Calu3 (cell line): Measurements from ENCODE around the gene RPS19. TPM values are rescaled to one million over a fixed set of nuclear protein-coding genes. Genes with fewer than 3 reads are reported as not detected.

Experiments
- BruUV-seq: library from RNA; stranded (reverse); fragments of 400-500 nt; replicated peaks from 2 replicates; lab custom pipeline; 2021; lab: Mats Ljungman, UMichigan
- CTCF ChIA-PET: fragments of 300-600 bp; sonication (Branson Sonifier 250); formaldehyde crosslinking; loops from one replicate; lab custom pipeline; 2022; ENCODE audit warnings: antibody characterized with exemption; lab: Charles Lee
- DNase-seq: peaks from one replicate; pipeline ENCODE4 v3.0.0; 2022
- H3K27ac Mint-ChIP-seq: one replicate; pipeline ENCODE4 v1.8.0; 2022; ENCODE audit warnings: mixed read lengths; ENCODE audit not compliant: unreplicated experiment
- H3K27me3 Mint-ChIP-seq: one replicate; pipeline ENCODE4 v1.8.0; 2022; ENCODE audit warnings: mixed read lengths; ENCODE audit not compliant: unreplicated experiment
- H3K36me3 Mint-ChIP-seq: one replicate; pipeline ENCODE4 v1.8.0; 2022; ENCODE audit warnings: mild to moderate bottlenecking, moderate library complexity, mixed read lengths; ENCODE audit not compliant: insufficient read depth, unreplicated experiment
- H3K4me1 Mint-ChIP-seq: one replicate; pipeline ENCODE4 v1.8.0; 2022; ENCODE audit warnings: mild to moderate bottlenecking, low read depth, mixed read lengths; ENCODE audit not compliant: unreplicated experiment
- H3K4me3 Mint-ChIP-seq: one replicate; pipeline ENCODE4 v1.8.0; 2022; ENCODE audit warnings: mild to moderate bottlenecking, low read depth, moderate library complexity, mixed read lengths; ENCODE audit not compliant: unreplicated experiment
- H3K9me3 Mint-ChIP-seq: one replicate; pipeline ENCODE4 v1.8.0; 2022; ENCODE audit warnings: low read depth, mixed read lengths; ENCODE audit not compliant: unreplicated experiment
- intact Hi-C: fragments of 100-400 bp; cut with micrococcal nuclease; formaldehyde crosslinking; loops from one replicate; pipeline ENCODE4 v1.10.0; 2022; ENCODE audit not compliant: unreplicated experiment
- total RNA-seq: library from RNA; stranded (reverse); gene quantifications from 2 replicates; pipeline ENCODE4 v1.2.3, GENCODE V29; 2022
- TF ChIP-seq, protein P1 (sequence below): fragments of 200-600 bp; IDR thresholded peaks from one replicate; pipeline ENCODE4 v1.8.0; 2022; ENCODE audit warnings: antibody characterized with exemption; ENCODE audit not compliant: unreplicated experiment

Gene RPS19
- total RNA-seq, 1 experiment from 2014 or later: 2,220 TPM

GRCh38 chr19:41880329-41880708 is 20.3 kb downstream of the RPS19 start:
- CTCF ChIA-PET: no interaction called here
- TF ChIP-seq, protein P1, sequence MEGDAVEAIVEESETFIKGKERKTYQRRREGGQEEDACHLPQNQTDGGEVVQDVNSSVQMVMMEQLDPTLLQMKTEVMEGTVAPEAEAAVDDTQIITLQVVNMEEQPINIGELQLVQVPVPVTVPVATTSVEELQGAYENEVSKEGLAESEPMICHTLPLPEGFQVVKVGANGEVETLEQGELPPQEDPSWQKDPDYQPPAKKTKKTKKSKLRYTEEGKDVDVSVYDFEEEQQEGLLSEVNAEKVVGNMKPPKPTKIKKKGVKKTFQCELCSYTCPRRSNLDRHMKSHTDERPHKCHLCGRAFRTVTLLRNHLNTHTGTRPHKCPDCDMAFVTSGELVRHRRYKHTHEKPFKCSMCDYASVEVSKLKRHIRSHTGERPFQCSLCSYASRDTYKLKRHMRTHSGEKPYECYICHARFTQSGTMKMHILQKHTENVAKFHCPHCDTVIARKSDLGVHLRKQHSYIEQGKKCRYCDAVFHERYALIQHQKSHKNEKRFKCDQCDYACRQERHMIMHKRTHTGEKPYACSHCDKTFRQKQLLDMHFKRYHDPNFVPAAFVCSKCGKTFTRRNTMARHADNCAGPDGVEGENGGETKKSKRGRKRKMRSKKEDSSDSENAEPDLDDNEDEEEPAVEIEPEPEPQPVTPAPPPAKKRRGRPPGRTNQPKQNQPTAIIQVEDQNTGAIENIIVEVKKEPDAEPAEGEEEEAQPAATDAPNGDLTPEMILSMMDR: no peak
- H3K4me3 Mint-ChIP-seq: no peak overlapping the region
- H3K27ac Mint-ChIP-seq: no peak overlapping the region
- H3K27me3 Mint-ChIP-seq: peaks cover 16% of the 10 kb centered on the region
- H3K4me1 Mint-ChIP-seq: peaks cover 17% of the 10 kb centered on the region
- peaks cover 32% of the 10 kb centered on the region for H3K36me3 Mint-ChIP-seq
- no peak for DNase-seq
- BruUV-seq: no TSS peak
- intact Hi-C loops: no loop called here
- H3K9me3 Mint-ChIP-seq: no peaks in the 10 kb centered on the region

GRCh38 chr19:41882568-41883462 is 22.8 kb downstream of the RPS19 start, which contains the start of gene ARHGEF1:
Gene ARHGEF1 (plus strand): TSS chr19:41883184. CDS start chr19:41888083, 4,899 bp downstream.
- no TSS peak for BruUV-seq

GRCh38 chr19:41883463-41883820 is 23.4 kb downstream of the RPS19 start:
- peak overlapping the region; percentile 73 for H3K4me3 Mint-ChIP-seq
- BruUV-seq: no TSS peak
- intact Hi-C loops: no loop called here
- H3K27ac Mint-ChIP-seq: peak overlapping the region; percentile 73
- no peaks in the 10 kb centered on the region for H3K9me3 Mint-ChIP-seq
- no peak for DNase-seq
- CTCF ChIA-PET: interaction anchor here (0.7 to 2.8 kb wide), 2 partner anchors 10 to 44 kb away, joined by 4 to 12 read pairs; no protein-coding TSS in a partner anchor
- H3K27me3 Mint-ChIP-seq: peaks cover 16% of the 10 kb centered on the region
- H3K4me1 Mint-ChIP-seq: peaks cover 47% of the 10 kb centered on the region
- H3K36me3 Mint-ChIP-seq: peaks cover 50% of the 10 kb centered on the region
- TF ChIP-seq, protein P1: no peak

More at GRCh38 chr19:41882568-41883462, 22.8 kb downstream of the RPS19 start, which contains the start of gene ARHGEF1:
- Mint-ChIP-seq H3K27ac (peak within 1 kb of the TSS; percentile 73), H3K36me3 (peaks cover 45% of the 10 kb centered on the region), H3K27me3 (peaks cover 16% of the 10 kb centered on the region), H3K4me1 (peaks cover 41% of the 10 kb centered on the region), H3K9me3 (no peaks in the 10 kb centered on the region), H3K4me3 (peak within 1 kb of the TSS; percentile 73)
- intact Hi-C loops: no loop called here
- CTCF ChIA-PET: interaction anchor here (0.7 to 2.8 kb wide), 2 partner anchors 9 to 44 kb away, joined by 4 to 12 read pairs; no protein-coding TSS in a partner anchor
- peak; percentile 56 for DNase-seq
- TF ChIP-seq, protein P1: no peak

GRCh38 chr19:41883821-41884733 is 24.0 kb downstream of the RPS19 start:
- TF ChIP-seq, protein P1: no peak
- Mint-ChIP-seq H3K4me3 (peak overlapping the region; percentile 73), H3K9me3 (no peaks in the 10 kb centered on the region), H3K27ac (peak overlapping the region; percentile 73), H3K36me3 (peaks cover 50% of the 10 kb centered on the region), H3K27me3 (peaks cover 16% of the 10 kb centered on the region), H3K4me1 (peaks cover 53% of the 10 kb centered on the region)
- intact Hi-C loops: no loop called here
- BruUV-seq: TSS peak; percentile 26
- peak; percentile 98 for DNase-seq
- CTCF ChIA-PET: interaction anchor here (0.6 to 2.8 kb wide), 7 partner anchors 11 to 258 kb away, joined by 3 to 12 read pairs (median 4); partner anchors contain the start of gene ZNF574
